Bronchial epithelial cell (primary cell): Measurements from ENCODE around the gene MGMT. TPM values are rescaled to one million over a fixed set of nuclear protein-coding genes. Genes with fewer than 3 reads are reported as not detected.

Experiments
- DNase-seq: peaks from one replicate; pipeline ENCODE4 v3.0.0-alpha.2; 2010; ENCODE audit warnings: low read depth
- FAIRE-seq: peaks from 2 replicates; lab custom pipeline; 2011; peaks lifted over from hg19 to GRCh38; lab: Jason Lieb, UNC
- H3K27me3 ChIP-seq: 2 replicates; pipeline ENCODE4 v1.5.1; 2011; ENCODE audit warnings: low read length; ENCODE audit not compliant: control insufficient read depth, insufficient read depth
- H3K36me3 ChIP-seq: 2 replicates; pipeline ENCODE4 v1.5.1; 2011; ENCODE audit warnings: low read length; ENCODE audit not compliant: control insufficient read depth, insufficient read depth
- H3K4me3 ChIP-seq: 2 replicates; pipeline ENCODE4 v1.5.1; 2011; ENCODE audit warnings: mild to moderate bottlenecking, low read depth, low read length, control low read depth
- total RNA-seq: library from RNA; depleted of rRNA; stranded (reverse); fragments of >200 nt; gene quantifications from 2 replicates; pipeline ENCODE4 v1.2.1, GENCODE V29; 2014
- TF ChIP-seq, protein P1 (sequence below): IDR thresholded peaks from 2 replicates; pipeline ENCODE4 v1.5.1; 2011; ENCODE audit warnings: mild to moderate bottlenecking, moderate library complexity, low read length, control low read depth, inconsistent platforms; ENCODE audit not compliant: insufficient read depth, severe bottlenecking

The MGMT gene
- total RNA-seq, 1 donor from 2014 or later, result 19.7 TPM

DNA sequence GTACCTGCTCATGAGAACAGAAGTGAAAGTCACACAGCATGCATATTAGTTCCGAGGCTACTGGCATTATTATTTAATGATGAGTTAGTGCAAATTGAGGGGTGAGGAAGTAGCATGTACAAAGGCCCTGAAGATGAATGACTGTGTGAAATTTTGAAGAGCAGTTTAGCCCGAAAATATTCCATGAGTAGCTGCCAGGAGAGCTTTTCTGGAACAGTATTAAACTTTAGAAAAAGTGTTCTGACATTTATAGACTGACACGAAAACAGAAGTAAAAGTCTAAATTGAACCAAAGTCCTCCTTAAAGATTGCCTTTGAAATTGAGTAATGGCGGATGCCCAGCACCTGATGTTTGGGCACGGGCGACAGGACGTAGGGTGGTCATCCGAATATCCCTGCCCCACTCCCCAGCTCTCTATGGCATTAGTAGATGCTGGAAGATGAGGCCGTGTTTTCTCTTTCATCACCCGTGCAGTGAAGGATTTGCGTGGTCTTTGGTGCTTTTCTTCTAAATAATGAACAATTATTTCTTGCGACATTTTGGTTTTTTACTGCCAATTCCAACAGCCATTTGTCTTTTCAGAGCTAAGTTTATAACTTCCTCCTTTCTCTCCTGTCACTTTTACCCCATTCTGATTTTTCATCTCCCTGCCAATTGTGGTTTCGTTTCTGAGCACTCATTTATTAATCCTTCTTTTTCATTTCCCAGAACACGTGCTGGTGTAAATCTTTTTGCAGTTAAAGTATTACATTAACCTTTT, 192.6 kb downstream of the MGMT start:
- Histone ChIP-seq H3K27me3 (no peaks in the 10 kb centered on the region), H3K36me3 (no peaks in the 10 kb centered on the region), H3K4me3 (no peak overlapping the region)
- FAIRE-seq (no peak), DNase-seq (no peak)
- TF ChIP-seq, protein P1, sequence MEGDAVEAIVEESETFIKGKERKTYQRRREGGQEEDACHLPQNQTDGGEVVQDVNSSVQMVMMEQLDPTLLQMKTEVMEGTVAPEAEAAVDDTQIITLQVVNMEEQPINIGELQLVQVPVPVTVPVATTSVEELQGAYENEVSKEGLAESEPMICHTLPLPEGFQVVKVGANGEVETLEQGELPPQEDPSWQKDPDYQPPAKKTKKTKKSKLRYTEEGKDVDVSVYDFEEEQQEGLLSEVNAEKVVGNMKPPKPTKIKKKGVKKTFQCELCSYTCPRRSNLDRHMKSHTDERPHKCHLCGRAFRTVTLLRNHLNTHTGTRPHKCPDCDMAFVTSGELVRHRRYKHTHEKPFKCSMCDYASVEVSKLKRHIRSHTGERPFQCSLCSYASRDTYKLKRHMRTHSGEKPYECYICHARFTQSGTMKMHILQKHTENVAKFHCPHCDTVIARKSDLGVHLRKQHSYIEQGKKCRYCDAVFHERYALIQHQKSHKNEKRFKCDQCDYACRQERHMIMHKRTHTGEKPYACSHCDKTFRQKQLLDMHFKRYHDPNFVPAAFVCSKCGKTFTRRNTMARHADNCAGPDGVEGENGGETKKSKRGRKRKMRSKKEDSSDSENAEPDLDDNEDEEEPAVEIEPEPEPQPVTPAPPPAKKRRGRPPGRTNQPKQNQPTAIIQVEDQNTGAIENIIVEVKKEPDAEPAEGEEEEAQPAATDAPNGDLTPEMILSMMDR, result no peak

DNA sequence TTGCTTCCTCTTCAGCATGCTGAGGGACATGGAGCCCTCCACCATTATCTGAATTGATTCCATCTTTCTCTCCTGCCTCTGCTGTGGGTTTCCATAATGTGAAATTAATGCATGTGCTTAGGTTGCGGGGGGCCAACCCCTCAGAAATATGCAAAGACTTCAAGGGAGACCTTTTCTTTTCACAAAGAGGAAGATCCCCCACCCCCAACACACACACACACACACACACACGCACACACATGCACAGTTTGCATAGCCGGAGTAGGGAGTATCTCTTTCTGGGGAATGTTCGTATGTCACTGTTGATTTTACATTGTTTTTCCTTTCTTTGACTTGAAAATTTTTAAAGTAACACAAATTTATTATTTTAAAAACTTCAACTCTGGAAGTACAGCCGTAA, 193.5 kb downstream of the MGMT start:
- Histone ChIP-seq H3K4me3 (no peak overlapping the region), H3K36me3 (no peaks in the 10 kb centered on the region), H3K27me3 (no peaks in the 10 kb centered on the region)
- TF ChIP-seq, protein P1, result no peak
- DNase-seq (no peak), FAIRE-seq (no peak)

DNA sequence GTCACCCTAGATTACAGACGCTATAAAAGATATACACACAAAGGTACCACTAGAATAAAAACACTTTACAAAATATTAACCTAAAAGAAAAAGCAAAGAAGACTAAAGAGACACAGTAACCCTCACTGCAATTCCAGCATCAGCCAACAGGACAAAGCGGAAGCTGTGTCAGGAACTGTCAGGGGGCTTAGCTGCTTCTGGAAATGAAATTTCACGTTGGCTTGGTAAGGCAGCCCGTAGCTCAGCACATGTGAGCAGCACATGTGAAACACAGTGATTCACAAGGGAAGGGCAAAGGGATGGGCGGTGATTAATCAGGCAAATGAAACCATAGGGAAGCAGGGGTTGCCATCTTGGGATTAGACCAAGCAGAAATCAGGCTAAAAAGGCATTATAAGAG, 195.4 kb downstream of the MGMT start:
- FAIRE-seq, result no peak
- no peaks in the 10 kb centered on the region for H3K27me3 ChIP-seq
- H3K4me3 ChIP-seq, result no peak overlapping the region
- no peaks in the 10 kb centered on the region for H3K36me3 ChIP-seq
- no peak for DNase-seq
- TF ChIP-seq, protein P1, result no peak

DNA sequence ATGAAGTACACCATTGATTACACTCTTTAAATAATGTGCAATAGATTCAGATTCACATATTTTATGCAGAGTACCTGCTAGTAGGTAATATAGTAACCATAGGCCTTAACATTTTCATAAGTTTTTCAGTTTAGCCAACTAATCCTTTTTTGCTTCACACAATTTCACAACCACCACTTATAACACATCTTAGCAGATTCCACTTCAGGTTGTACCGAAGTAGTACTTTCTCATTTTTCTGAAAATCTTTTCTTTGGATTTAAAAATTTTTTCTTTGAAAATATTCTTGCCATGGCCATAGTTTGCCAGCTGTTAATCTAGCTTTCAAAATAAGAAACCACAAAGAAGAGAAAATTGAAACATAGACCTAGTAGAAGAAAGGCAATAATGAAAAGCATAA, 203.1 kb downstream of the MGMT start:
- TF ChIP-seq, protein P1, result no peak
- FAIRE-seq, result no peak
- Histone ChIP-seq H3K4me3 (no peak overlapping the region), H3K36me3 (no peaks in the 10 kb centered on the region), H3K27me3 (no peaks in the 10 kb centered on the region)
- no peak for DNase-seq

DNA sequence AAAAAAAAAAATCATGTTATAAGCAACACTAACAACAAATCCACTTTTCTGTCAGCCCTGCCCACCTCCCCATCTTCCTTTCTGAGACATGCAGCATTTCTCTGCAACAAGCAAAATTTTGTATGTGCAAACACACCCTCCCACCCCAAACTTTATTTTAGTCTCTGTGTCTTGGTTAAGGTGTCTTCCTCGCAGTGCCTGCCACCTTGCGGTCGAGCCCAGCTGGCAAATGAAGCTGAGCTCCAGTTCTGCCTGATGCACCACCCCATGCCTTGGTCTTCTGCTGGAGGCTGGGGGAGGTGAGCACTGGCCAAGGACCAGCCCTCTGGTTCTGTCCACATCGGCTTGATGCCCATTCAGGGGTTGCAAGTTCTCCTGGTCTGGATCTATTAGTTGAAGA, 206.3 kb downstream of the MGMT start:
- TF ChIP-seq, protein P1, result no peak
- no peak overlapping the region for H3K4me3 ChIP-seq
- H3K27me3 ChIP-seq, result no peaks in the 10 kb centered on the region
- FAIRE-seq (no peak), DNase-seq (no peak)
- no peaks in the 10 kb centered on the region for H3K36me3 ChIP-seq
